ENCODE data around the gene SUPT7L. TPM values are rescaled to one million over a fixed set of nuclear protein-coding genes. Genes with fewer than 3 reads are reported as not detected.
A peak's percentile ranks its signal among the peaks of the same experiment; 100 is the strongest.

The SUPT7L gene
- polyA plus RNA-seq, 1 donor (not counting 4 experiments of a cell fraction or from before 2014, with no cell fraction given): 39.8 TPM

DNA sequence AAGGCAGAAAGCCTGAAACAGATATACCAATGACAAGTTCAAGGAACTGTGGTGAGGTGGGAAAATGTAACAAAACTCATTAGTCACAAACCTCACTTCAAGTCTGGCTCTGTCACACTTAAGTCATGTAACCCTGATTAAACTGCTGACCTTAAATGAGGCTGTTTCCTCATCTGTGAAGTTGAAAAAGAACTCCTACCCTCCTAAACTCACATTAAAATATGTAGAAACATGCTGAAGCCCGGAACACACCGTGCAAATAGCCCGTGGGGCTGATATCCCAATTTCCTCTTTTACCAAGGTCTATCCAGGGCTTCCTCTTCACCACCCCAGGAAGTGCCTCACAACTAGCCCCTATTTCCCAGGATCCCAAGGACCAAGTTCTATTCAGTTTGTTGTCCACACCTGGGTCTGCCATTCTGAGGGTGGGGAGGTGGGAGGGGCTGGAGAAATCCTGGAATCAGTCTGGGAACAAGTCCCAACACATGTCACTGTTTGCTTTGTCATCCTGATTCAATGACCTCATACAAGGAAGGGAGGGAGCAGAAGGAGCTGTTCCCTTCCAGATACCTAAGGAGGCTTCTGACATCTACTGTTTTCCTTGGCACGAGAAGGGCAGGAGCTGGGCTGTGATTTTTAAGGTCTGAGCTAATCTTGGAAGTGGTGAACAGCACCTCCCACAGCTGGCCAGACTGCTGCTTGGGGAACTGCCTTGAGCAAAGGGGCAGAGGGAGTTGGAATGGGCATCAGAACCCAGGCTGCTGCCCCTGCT, 42.6 kb upstream of the SUPT7L start:
- Histone ChIP-seq H3K27ac (ENCODE audit: control insufficient read depth, insufficient read depth, low read length) (peak overlapping the region; percentile 95), H3K4me1 (ENCODE audit: control insufficient read depth, extremely low read depth, insufficient read depth, low read length) (peaks cover 39% of the 10 kb centered on the region), H3K9me1 (ENCODE audit: control insufficient read depth, extremely low read depth, insufficient read depth, low read length) (no peaks in the 10 kb centered on the region), H2AFZ (ENCODE audit: control insufficient read depth, low read length) (peak overlapping the region; percentile 72), H3K36me3 (ENCODE audit: control insufficient read depth in 2 of 2, extremely low read depth in 1 of 2, insufficient read depth in 2 of 2, low read length in 2 of 2) (no peaks in the 10 kb centered on the region), H3K4me3 (ENCODE audit: control insufficient read depth in 2 of 3, extremely low read depth in 1 of 3, insufficient read depth in 2 of 3, low read depth in 1 of 3, low read length in 3 of 3) (peak overlapping the region in 1 of 3 experiments; percentile 22), H4K20me1 (ENCODE audit: control insufficient read depth, extremely low read depth, insufficient read depth, low read length) (no peaks in the 10 kb centered on the region), H3K9me3 (ENCODE audit: control insufficient read depth, low read depth, low read length) (no peaks in the 10 kb centered on the region), H3K9ac (ENCODE audit: control insufficient read depth, extremely low read depth, insufficient read depth, low read length) (peak overlapping the region; percentile 73), H3K79me2 (ENCODE audit: control insufficient read depth, insufficient read depth, low read length) (no peaks in the 10 kb centered on the region), H3K4me2 (ENCODE audit: control insufficient read depth, extremely low read depth, insufficient read depth, low read depth, low read length) (peak overlapping the region; percentile 65), H3K27me3 (ENCODE audit: control insufficient read depth, extremely low read depth, insufficient read depth, low read length) (no peaks in the 10 kb centered on the region)
- FAIRE-seq (peak; percentile 89), DNase-seq (ENCODE audit: low read depth, low spot score) (peak; percentile 99)
- dilution Hi-C loops (cut with MboI; ENCODE audit: extremely low pct_ligation_motif_present, low sequenced_read_pairs): no loop called here
- TF ChIP-seq, protein P1, sequence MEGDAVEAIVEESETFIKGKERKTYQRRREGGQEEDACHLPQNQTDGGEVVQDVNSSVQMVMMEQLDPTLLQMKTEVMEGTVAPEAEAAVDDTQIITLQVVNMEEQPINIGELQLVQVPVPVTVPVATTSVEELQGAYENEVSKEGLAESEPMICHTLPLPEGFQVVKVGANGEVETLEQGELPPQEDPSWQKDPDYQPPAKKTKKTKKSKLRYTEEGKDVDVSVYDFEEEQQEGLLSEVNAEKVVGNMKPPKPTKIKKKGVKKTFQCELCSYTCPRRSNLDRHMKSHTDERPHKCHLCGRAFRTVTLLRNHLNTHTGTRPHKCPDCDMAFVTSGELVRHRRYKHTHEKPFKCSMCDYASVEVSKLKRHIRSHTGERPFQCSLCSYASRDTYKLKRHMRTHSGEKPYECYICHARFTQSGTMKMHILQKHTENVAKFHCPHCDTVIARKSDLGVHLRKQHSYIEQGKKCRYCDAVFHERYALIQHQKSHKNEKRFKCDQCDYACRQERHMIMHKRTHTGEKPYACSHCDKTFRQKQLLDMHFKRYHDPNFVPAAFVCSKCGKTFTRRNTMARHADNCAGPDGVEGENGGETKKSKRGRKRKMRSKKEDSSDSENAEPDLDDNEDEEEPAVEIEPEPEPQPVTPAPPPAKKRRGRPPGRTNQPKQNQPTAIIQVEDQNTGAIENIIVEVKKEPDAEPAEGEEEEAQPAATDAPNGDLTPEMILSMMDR (optimal IDR thresholded peaks at IDR 0.05 in 1 of 3, IDR thresholded peaks at IDR 0.05 in 1 of 3, conservative IDR thresholded peaks at IDR 0.05 in 1 of 3; ENCODE audit: extremely low read depth in 1 of 3, insufficient read depth in 2 of 3, low read length in 3 of 3): peak in 2 of 3 experiments; percentile 6 to 36
- TF ChIP-seq EZH2 (IDR thresholded peaks at IDR 0.05; ENCODE audit: low read length): no peak

DNA sequence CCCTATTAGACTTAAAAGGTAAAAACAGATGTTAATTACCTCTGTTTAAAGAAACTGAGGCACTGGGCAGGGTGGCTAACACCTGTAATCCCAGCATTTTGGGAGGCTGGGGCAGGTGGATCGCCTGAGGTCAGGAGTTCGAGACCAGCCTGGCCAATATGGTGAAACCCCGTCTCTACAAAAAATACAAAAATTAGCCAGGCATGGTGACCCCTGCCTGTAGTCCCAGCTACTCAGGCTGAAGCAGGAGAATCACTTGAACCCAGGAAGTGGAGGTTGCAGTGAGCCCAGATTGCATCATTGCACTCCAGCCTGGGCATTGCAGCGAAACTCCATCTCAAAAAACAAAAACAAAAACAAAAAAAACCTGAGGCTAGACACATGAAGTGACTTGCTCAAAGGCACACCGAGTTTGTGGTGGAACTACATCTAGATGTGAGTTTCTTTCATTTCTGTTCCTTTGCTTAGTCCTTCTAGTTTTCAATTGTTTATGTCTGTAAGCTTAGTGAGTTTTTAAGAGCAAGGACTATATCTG, 41.0 kb upstream of the SUPT7L start:
- Histone ChIP-seq H3K36me3 (ENCODE audit: control insufficient read depth in 2 of 2, extremely low read depth in 1 of 2, insufficient read depth in 2 of 2, low read length in 2 of 2) (no peaks in the 10 kb centered on the region), H3K4me2 (ENCODE audit: control insufficient read depth, extremely low read depth, insufficient read depth, low read depth, low read length) (peak overlapping the region; percentile 31), H2AFZ (ENCODE audit: control insufficient read depth, low read length) (peak overlapping the region; percentile 32), H3K9ac (ENCODE audit: control insufficient read depth, extremely low read depth, insufficient read depth, low read length) (no peak overlapping the region), H3K27me3 (ENCODE audit: control insufficient read depth, extremely low read depth, insufficient read depth, low read length) (no peaks in the 10 kb centered on the region), H3K79me2 (ENCODE audit: control insufficient read depth, insufficient read depth, low read length) (no peaks in the 10 kb centered on the region), H4K20me1 (ENCODE audit: control insufficient read depth, extremely low read depth, insufficient read depth, low read length) (no peaks in the 10 kb centered on the region), H3K4me1 (ENCODE audit: control insufficient read depth, extremely low read depth, insufficient read depth, low read length) (peaks cover 39% of the 10 kb centered on the region), H3K27ac (ENCODE audit: control insufficient read depth, insufficient read depth, low read length) (peak overlapping the region; percentile 52), H3K4me3 (ENCODE audit: control insufficient read depth in 2 of 3, extremely low read depth in 1 of 3, insufficient read depth in 2 of 3, low read depth in 1 of 3, low read length in 3 of 3) (no peak overlapping the region), H3K9me3 (ENCODE audit: control insufficient read depth, low read depth, low read length) (no peaks in the 10 kb centered on the region), H3K9me1 (ENCODE audit: control insufficient read depth, extremely low read depth, insufficient read depth, low read length) (no peaks in the 10 kb centered on the region)
- dilution Hi-C loops (cut with MboI; ENCODE audit: extremely low pct_ligation_motif_present, low sequenced_read_pairs): no loop called here
- no peak for TF ChIP-seq EZH2 (IDR thresholded peaks at IDR 0.05; ENCODE audit: low read length)
- TF ChIP-seq, protein P1 (optimal IDR thresholded peaks at IDR 0.05 in 1 of 3, IDR thresholded peaks at IDR 0.05 in 1 of 3, conservative IDR thresholded peaks at IDR 0.05 in 1 of 3; ENCODE audit: extremely low read depth in 1 of 3, insufficient read depth in 2 of 3, low read length in 3 of 3): no peak
- no peak for FAIRE-seq
- DNase-seq (ENCODE audit: low read depth, low spot score): no peak

Data from keratinocyte (primary cell).